HG03039 (cell line): Measurements from ENCODE around the gene FNDC5.

ENCODE experiments used
- ATAC-seq: cut with Tn5 transposase; IDR thresholded peaks from one replicate; pipeline ENCODE4 v1.9.1; 2021; ENCODE audit warnings: mild to moderate bottlenecking, moderate library complexity; ENCODE audit not compliant: unreplicated experiment

FNDC5 gene

GRCh38 chr1:32817815-32818786, 52.6 kb downstream of the FNDC5 start:
- peak; percentile 5 for ATAC-seq

- peak; percentile 76 for ATAC-seq
Measured at GRCh38 chr1:32817159-32817814, 53.4 kb downstream of the FNDC5 start, which contains the start of the genes S100PBP and YARS1. Gene S100PBP, plus strand, starts transcription at chr1:32817653. Its CDS starts 8,447 bp downstream, at chr1:32826100. Gene YARS1, minus strand, starts transcription at chr1:32817358. Its CDS starts 114 bp downstream, at chr1:32817244.

GRCh38 chr1:32816676-32817158, 54.0 kb downstream of the FNDC5 start:
- peak; percentile 0 for ATAC-seq

GRCh38 chr1:32813941-32814739, 56.6 kb downstream of the FNDC5 start:
- ATAC-seq: no peak
